Measurements from ENCODE around the gene BRPF3.
A peak's percentile ranks its signal among the peaks of the same experiment; 100 is the strongest.

The BRPF3 gene

GRCh38 chr6:36227379-36228228 lies 31.1 kb downstream of the BRPF3 start:
- TF ChIP-seq CTCF (conservative IDR thresholded peaks at IDR 0.05; ENCODE audit: low read depth, low read length), result no peak
- H3K4me3 ChIP-seq (ENCODE audit: low read depth, low read length), result no peak overlapping the region
- no peak for DNase-seq (ENCODE audit: low read depth)

DNA sequence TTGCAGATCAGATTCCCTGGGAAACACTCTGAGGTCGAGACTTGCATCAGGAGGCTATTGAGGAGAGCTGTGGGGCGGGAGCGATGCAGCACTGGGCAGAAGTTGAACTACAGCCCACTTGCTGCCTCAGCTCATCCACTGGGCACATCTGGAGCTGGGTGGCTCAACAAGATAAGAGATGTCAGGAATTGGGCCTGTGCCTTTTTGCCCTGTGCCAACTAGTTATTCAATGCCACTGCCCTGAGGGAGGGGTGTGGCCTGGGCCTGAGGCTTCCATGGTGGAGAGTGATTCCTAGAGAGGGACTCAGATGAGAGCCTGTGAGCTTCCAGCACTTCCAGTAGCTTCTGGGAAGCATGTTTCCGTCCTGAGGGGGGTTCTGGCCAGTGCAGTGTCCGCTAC lies 32.7 kb downstream of the BRPF3 start:
- no peak for TF ChIP-seq CTCF (conservative IDR thresholded peaks at IDR 0.05; ENCODE audit: low read depth, low read length)
- no peak for DNase-seq (ENCODE audit: low read depth)
- H3K4me3 ChIP-seq (ENCODE audit: low read depth, low read length), result no peak overlapping the region

- no peak for TF ChIP-seq CTCF (conservative IDR thresholded peaks at IDR 0.05; ENCODE audit: low read depth, low read length)
- DNase-seq (ENCODE audit: low read depth), result no peak
- no peak overlapping the region for H3K4me3 ChIP-seq (ENCODE audit: low read depth, low read length)
These were observed 33.8 kb downstream of the BRPF3 start for GRCh38 chr6:36230371-36230770.

DNA sequence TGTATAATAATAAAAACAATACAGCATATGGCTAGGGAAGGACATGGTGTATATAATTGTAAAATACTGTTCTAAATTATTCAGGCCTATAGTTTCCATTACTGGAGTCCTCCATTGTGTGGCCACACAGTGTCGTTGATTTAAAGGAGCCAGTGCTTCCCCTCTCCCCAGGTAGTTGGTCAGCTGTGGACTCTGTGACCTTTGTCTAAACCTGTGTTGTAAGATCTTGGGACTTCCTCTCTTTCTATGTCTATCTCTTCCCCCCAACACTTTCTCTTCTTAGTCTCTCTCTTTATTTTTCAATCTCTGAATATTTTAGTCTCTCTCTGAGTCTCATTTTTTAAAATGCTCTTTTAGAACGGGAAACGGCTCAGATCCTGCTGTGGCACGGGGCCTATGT lies 35.6 kb downstream of the BRPF3 start:
- H3K4me3 ChIP-seq (ENCODE audit: low read depth, low read length), result no peak overlapping the region
- TF ChIP-seq CTCF (conservative IDR thresholded peaks at IDR 0.05; ENCODE audit: low read depth, low read length), result no peak

GRCh38 chr6:36235309-36235708 lies 38.8 kb downstream of the BRPF3 start:
- DNase-seq (ENCODE audit: low read depth), result peak; percentile 36
- no peak overlapping the region for H3K4me3 ChIP-seq (ENCODE audit: low read depth, low read length)
- no peak for TF ChIP-seq CTCF (conservative IDR thresholded peaks at IDR 0.05; ENCODE audit: low read depth, low read length)

More for the DNA sequence above, 35.6 kb downstream of the BRPF3 start:
- no peak for DNase-seq (ENCODE audit: low read depth)

- TF ChIP-seq CTCF (conservative IDR thresholded peaks at IDR 0.05; ENCODE audit: low read depth, low read length), result no peak
- no peak overlapping the region for H3K4me3 ChIP-seq (ENCODE audit: low read depth, low read length)
- DNase-seq (ENCODE audit: low read depth), result no peak
These were observed 39.3 kb downstream of the BRPF3 start for GRCh38 chr6:36235862-36236261.

DNA sequence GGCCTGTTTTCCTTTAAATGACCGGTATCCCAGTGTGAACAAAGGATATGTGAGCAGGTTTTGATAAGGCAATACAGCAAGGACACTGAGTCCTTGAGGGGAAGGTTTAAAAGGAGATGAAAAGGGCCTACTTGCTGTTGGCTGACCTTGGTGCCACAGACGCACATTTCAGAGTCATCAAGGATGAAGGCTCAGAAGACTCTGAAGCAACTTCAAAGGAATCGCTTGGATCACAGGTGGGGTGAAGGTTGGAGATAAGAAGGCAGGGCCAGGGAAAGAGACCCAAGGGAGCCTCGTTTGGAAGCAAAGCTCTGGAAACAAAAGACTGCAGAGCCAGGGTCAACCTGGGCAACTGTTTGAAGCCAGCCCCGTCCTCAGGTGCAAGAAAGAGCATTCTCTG lies 43.2 kb downstream of the BRPF3 start:
- H3K4me3 ChIP-seq (ENCODE audit: low read depth, low read length), result no peak overlapping the region
- DNase-seq (ENCODE audit: low read depth), result no peak
- no peak for TF ChIP-seq CTCF (conservative IDR thresholded peaks at IDR 0.05; ENCODE audit: low read depth, low read length)

Data from choroid plexus epithelial cell (primary cell).